Adrenal gland (tissue), 5 donors: Measurements from ENCODE around the gene CCDC192.

Experiments
- POLR2A ChIP-seq, 2 donors: fragments of 450-650 bp; IDR thresholded peaks; one replicate each; pipeline ENCODE4 v1.6.1; 2017; ENCODE audit warnings: antibody characterized with exemption in 2 of 2, mild to moderate bottlenecking in 2 of 2, moderate library complexity in 1 of 2
- TF ChIP-seq, protein P1 (sequence below), 6 experiments: fragments of 450-650 bp in 4 of 6; fragments of 200-600 bp in 2 of 6; sonication (generic) in 1 of 6; IDR thresholded peaks; 1 replicate in 5 of 6; 2 replicates in 1 of 6; pipeline versions ENCODE4 v1.5.1 to v1.8.0; 2016 to 2021; ENCODE audit warnings: antibody characterized with exemption in 6 of 6, mild to moderate bottlenecking in 2 of 6, moderate library complexity in 1 of 6
- donor health status: DM: no; HTN: no; CAD: no.

- TF ChIP-seq, protein P1, sequence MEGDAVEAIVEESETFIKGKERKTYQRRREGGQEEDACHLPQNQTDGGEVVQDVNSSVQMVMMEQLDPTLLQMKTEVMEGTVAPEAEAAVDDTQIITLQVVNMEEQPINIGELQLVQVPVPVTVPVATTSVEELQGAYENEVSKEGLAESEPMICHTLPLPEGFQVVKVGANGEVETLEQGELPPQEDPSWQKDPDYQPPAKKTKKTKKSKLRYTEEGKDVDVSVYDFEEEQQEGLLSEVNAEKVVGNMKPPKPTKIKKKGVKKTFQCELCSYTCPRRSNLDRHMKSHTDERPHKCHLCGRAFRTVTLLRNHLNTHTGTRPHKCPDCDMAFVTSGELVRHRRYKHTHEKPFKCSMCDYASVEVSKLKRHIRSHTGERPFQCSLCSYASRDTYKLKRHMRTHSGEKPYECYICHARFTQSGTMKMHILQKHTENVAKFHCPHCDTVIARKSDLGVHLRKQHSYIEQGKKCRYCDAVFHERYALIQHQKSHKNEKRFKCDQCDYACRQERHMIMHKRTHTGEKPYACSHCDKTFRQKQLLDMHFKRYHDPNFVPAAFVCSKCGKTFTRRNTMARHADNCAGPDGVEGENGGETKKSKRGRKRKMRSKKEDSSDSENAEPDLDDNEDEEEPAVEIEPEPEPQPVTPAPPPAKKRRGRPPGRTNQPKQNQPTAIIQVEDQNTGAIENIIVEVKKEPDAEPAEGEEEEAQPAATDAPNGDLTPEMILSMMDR (IDR thresholded peaks at IDR 0.05) = no peak
- no peak for TF ChIP-seq POLR2A (IDR thresholded peaks at IDR 0.05)
These were observed 196.0 kb downstream of the CCDC192 start for GRCh38 chr5:127899214-127899610.
